ENCODE measurements around the gene FZD2.
"Not testable (repeated sequence)": the region's sequence is repeated elsewhere in the genome, so short reads cannot be mapped to it uniquely, and the experiment has no call there.

FZD2 gene

DNA sequence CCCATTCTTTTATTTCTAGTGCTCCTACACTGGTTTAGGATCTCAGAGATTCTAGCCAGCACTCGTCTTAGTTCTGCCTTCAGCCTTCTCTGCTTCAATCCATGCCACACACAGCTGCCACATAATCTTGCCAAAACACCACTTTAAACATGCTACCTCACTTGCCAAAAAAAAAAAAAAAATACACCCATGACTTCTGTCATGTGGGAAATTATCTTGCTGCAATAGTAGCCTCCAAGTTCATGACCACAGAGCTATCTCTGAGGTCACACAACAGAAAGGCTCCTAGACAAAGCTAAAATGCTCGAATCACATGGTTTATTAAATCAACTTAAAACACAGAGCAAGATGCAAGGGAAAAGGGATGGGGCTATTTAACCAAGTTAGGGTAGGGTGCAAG, 18.1 kb downstream of the FZD2 start:
- no peak for DNase-seq (ENCODE audit: low read depth)

DNA sequence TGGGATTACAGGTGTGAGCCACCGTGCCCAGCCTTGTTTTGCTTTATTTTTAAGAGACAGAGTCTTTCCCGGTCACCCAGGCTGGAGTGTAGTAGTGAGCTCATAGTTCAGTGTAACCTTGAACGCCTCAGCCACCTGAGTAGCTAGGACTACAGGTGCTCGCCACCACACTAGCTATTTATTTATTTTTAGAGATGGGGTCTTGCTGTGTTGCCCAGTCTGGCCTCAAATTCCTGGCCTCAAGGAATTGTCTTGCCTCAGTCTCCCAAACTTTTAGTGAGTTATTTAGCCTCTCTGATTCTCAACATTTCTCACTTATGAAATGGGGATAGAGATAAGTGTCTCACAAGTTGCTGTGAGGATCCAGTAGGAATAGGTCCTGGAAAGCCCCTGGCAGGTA, 21.7 kb downstream of the FZD2 start:
- DNase-seq (ENCODE audit: low read depth): no peak

GRCh38 chr17:44581868-44582267, 24.6 kb downstream of the FZD2 start:
- DNase-seq (ENCODE audit: low read depth): no peak

- DNase-seq (ENCODE audit: low read depth): no peak
Measured at GRCh38 chr17:44584443-44584842, 27.2 kb downstream of the FZD2 start.

GRCh38 chr17:44585315-44585714, 28.0 kb downstream of the FZD2 start:
- DNase-seq (ENCODE audit: low read depth): no peak

DNA sequence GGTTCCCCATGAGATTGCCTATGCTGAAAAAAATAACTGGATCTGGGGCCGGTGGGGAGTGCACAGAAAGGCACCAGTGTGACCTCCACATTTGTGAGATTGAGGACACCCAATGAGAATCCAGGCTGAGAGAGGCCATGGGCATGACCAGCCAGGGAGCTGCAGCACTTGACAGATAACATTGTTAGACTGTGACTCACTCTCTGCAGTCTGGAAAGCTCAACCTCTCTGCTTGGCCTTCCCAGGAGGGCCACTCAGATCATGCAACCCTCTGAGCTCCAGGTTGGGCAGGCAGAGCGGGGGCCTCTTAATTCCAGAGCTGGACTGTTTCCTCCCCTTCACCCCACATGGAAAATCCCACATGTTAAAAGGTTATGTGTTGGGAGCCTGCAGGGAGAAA, 30.1 kb downstream of the FZD2 start:
- peak; percentile 55 for DNase-seq (ENCODE audit: low read depth)

DNA sequence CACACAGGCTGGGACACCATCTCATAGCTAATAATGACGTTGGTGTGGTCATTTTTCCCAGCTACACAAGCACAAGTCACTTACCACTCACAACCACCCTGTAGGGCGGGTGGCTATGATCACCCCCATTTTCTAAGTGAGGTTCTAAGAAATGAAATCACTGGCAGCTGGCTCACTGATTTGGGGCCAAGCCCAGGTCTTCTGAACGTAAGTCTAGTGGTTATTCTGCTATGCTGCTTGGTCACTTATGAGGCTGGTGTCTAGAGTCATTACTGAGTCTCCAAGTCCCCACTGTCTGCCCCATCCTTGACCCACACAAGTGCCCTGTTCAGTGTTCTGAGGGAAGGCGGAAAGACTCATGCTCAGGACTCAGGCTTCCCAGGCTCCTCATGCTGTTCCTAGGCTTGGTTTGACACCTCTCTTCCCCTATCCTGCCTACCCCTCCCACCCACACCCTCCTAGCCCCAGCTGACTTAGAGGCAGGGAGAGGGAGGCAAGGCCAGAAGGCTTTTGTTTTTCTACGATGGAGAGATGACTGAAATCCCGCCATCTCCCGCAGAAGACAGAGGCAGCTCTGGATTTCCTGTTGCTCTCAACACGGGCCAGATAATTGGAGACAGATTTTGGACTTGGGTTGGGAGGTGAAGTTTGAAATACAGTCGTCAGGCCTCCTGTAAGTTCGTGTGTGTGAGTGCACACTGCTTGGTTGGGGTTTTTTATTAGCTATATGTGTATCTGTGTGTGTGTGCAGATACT, 32.2 kb downstream of the FZD2 start:
- DNase-seq (ENCODE audit: low read depth): peak; percentile 54

- DNase-seq (ENCODE audit: low read depth): not testable (repeated sequence)
Measured at GRCh38 chr17:44590072-44590462, 32.8 kb downstream of the FZD2 start.

GRCh38 chr17:44590762-44591161, 33.5 kb downstream of the FZD2 start:
- not testable (repeated sequence) for DNase-seq (ENCODE audit: low read depth)

DNA sequence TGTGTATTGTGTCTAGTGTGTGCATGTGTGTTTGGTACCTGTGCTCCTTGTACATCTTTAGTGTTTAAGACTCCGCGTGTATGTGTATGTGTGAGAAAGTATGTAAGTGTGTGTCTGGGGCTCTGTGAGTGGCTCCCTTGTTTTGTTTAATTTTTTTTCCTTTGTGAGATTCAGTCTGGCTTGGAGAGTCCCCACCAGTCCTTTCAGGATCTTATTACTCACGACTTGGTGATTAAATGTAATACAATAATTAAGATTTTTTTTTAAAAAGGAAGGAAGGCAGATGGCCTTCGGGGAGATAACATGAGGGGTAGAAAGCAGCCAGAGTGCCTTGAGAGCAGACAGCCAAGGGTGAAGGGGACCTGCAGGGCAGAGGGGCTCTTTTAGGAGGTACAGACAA, 33.9 kb downstream of the FZD2 start:
- no peak for DNase-seq (ENCODE audit: low read depth)

DNA sequence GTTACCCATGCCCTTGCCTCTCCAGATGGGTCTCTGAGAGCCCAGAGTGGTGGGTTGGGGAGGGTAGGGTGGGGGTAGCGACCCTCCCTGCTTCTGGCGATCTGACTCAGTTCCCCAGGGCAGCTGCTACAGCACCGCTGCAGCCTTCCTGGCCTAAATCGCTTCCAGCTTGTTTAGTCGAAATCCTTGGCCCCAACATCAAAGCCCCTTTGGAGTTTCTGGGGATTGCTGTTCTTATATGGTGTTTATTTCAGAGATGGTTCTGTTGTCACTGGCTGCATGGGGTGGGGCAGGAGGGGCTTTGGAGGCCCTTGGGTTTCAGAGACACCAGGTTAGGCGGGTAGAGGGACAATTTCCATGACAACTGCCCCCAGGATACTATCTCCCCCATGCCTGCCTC, 35.9 kb downstream of the FZD2 start:
- DNase-seq (ENCODE audit: low read depth): no peak

GRCh38 chr17:44595216-44595775, 38.0 kb downstream of the FZD2 start:
- DNase-seq (ENCODE audit: low read depth): no peak

GRCh38 chr17:44598329-44598728, 41.0 kb downstream of the FZD2 start:
- no peak for DNase-seq (ENCODE audit: low read depth)

DNA sequence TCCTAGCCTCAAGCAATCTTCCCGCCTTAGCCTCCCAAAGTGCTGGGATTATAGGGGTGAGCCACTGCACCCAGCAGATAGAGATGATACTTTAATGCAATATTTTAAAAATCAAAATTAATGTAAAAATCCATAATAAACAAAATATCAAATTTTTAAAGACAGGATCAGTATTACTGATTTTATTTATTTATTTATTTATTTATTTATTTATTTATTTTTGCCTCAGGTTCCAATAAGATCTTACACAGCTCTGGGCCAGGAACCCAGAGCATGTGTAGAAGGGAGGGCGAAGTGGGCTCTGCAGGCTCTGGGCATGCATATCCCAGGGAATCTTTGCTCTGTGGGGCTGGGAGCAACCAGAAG, 41.6 kb downstream of the FZD2 start:
- no peak for DNase-seq (ENCODE audit: low read depth)

DNA sequence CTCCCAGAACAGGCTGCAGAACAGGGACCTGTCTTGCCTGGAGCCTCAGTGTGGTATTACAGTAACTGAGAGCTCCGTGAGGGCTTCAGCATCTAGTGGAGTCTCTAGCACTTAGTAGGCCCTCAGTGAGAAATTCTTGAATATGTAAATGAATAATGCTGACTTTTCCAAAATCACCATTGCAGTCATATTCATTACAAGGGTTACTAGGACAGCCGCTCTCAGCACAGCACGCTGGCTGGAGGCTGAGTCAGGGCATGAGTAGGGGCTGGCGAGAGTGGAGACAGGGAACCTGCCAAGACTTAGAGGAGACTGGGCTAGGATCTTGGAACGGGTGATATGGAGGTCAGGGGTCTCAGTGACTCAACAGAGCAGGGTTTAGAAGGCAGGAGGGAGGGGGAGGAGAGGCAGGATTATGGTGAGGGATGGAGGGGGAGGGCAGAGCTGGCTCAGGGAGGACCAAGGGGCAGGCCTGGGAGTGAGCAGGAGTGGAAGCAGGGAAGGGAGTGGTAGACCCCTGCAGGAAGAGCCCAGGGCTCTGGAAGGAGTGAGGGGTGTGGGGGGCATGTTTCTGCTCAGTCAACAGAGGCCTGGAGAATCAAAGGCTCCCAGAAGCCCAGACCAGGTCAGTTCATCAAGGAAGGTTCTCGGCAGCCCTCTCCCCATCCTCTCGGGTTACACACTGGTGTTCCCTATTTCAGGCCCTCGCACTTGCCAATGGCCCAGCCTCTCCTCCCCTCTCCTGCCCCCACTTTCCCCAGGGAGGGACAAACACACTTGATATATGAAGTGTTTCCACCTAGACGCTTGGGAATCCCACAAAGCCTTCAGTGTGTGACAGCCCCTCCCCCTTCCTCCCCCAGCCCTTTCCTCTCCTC, 42.3 kb downstream of the FZD2 start:
- peak; percentile 88 for DNase-seq (ENCODE audit: low read depth)

DNA sequence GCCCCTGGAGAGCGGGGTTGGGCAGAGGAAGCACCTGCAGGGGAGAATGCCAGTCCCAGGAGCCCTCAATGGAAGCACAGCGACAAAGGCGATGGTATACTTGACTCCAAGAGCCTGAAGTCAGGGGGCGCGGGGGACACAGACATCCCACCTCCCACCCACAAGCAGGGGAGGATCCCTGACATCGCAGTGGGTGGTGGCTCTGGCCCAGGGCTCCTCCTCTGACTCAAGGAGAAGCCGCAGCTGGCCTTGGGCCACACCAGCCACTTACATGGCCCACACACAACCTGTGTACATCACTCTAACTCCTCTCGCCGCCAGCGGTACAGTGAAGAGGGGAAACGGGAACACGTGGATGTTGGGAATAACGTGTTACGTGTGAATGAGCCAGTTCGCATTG, 44.3 kb downstream of the FZD2 start:
- no peak for DNase-seq (ENCODE audit: low read depth)

- DNase-seq (ENCODE audit: low read depth): no peak
Measured at GRCh38 chr17:44601973-44602372, 44.7 kb downstream of the FZD2 start.

- DNase-seq (ENCODE audit: low read depth): no peak
Measured at GRCh38 chr17:44602390-44602789, 45.1 kb downstream of the FZD2 start.

- no peak for DNase-seq (ENCODE audit: low read depth)
Measured at GRCh38 chr17:44602970-44603369, 45.7 kb downstream of the FZD2 start.

- DNase-seq (ENCODE audit: low read depth): no peak
Measured at GRCh38 chr17:44604116-44604761, 47.0 kb downstream of the FZD2 start.

DNA sequence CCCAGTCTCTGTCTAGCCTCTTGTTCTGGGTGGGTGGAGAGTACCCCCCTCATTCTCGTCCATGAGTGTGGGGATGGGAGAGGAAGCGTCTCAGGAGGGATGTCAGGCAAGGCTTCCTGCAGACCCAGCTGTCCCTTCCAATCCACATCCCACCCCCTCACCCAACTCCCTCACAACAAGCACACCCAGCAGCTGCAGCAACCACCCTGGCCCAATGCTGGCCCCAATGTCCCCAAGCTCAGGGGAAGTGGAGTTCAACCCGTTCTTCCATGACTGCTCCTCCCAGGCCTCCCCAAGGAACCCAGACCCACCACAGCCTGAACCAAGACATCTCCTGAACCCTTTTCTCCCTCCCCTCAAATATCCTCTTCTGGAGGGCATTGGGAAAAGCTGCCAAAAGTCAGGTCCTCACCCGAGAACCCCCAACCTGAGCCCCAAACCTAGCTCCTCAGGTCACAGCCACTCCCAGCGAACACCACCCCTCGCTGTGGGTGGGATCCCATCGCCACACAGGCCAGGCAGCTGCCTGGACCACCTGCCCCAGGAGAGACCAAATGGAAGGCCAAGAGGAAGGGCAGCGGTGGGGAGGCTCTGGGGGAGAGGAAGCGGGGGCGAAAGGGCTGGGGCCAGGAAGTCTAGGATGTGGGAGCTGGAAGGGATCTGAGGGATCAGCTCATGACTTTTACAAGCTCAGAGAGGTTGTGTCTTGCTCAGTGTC, 47.6 kb downstream of the FZD2 start:
- DNase-seq (ENCODE audit: low read depth): no peak

DNA sequence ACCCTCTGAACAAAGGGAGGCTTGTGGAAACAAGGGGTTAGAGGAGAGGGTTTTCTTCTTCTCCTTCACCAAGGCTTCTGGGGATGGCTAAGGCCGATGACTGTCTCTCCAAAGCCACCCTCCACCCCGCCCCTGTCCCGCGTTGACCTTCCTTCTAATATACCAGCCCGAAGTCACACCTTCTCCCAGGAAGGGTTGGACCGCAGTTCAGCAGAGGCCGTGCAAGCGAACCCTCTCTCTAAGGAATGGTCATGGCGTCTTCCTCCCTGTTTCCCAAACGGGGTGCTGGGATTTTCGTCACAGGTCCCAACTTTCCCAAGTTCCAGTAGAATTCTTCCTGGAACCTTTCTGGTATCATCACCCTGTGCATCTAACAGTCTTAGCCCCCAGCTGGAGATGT, 49.4 kb downstream of the FZD2 start:
- no peak for DNase-seq (ENCODE audit: low read depth)

Data from fibroblast of gingiva (primary cell).